Measurements from ENCODE around the gene HBEGF.
A peak's percentile ranks its signal among the peaks of the same experiment; 100 is the strongest.

HBEGF gene

DNA sequence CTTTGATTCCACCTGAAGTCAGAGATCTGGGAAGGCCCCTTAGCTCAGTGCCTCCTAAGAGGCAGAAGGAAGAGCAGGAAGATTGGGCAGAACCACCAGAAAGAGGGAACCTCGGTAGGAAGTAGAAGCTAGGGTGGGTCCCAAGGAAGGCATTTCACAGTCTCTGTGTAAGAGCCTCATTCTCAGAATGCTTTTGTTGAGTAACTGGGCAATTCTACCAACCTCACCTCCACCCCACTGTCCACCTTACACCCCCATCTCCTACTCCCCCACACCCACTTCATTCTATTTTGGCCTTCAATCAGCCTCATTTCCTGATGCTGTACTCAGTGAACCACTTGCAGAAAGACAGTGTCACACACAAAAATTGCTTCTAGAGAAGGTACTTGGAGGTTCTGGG, 3.5 kb downstream of the HBEGF start:
- peak; percentile 65 for DNase-seq (ENCODE audit: low read depth)
- TF ChIP-seq POLR2A (IDR thresholded peaks at IDR 0.05; ENCODE audit: extremely low read depth, insufficient read length): no peak
- TF ChIP-seq, protein P1, sequence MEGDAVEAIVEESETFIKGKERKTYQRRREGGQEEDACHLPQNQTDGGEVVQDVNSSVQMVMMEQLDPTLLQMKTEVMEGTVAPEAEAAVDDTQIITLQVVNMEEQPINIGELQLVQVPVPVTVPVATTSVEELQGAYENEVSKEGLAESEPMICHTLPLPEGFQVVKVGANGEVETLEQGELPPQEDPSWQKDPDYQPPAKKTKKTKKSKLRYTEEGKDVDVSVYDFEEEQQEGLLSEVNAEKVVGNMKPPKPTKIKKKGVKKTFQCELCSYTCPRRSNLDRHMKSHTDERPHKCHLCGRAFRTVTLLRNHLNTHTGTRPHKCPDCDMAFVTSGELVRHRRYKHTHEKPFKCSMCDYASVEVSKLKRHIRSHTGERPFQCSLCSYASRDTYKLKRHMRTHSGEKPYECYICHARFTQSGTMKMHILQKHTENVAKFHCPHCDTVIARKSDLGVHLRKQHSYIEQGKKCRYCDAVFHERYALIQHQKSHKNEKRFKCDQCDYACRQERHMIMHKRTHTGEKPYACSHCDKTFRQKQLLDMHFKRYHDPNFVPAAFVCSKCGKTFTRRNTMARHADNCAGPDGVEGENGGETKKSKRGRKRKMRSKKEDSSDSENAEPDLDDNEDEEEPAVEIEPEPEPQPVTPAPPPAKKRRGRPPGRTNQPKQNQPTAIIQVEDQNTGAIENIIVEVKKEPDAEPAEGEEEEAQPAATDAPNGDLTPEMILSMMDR (IDR thresholded peaks at IDR 0.05; ENCODE audit: low read depth, low read length): no peak
- TF ChIP-seq, protein P2, sequence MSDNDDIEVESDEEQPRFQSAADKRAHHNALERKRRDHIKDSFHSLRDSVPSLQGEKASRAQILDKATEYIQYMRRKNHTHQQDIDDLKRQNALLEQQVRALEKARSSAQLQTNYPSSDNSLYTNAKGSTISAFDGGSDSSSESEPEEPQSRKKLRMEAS (IDR thresholded peaks at IDR 0.05; ENCODE audit: low read depth, low read length): no peak
- peak overlapping the region; percentile 16 for H3K4me3 ChIP-seq (ENCODE audit: low read depth, low read length)

DNA sequence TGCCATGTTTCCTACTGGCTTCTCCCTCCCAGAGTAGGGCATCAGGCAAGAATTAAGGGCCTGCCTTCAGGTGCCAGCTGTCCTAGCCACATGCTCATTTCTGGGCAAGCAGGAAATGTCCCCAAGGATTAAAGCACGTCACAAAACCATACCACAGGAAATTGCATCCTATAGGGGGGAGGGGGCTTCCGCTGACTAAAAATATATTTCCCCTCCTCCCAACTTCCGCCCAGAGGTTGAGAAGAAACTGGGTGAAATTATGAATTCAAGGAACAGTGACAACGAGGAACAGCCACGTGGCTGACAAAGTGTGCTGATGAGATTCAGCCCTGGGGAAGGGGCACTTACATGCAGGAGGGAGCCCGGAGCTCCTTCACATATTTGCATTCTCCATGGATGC, 4.1 kb downstream of the HBEGF start:
- TF ChIP-seq, protein P2 (IDR thresholded peaks at IDR 0.05; ENCODE audit: low read depth, low read length): peak; percentile 96
- TF ChIP-seq MYC (IDR thresholded peaks at IDR 0.05; ENCODE audit: low read depth, low read length): peak; percentile 98
- TF ChIP-seq, protein P1 (IDR thresholded peaks at IDR 0.05; ENCODE audit: low read depth, low read length): no peak
- TF ChIP-seq POLR2A (IDR thresholded peaks at IDR 0.05; ENCODE audit: extremely low read depth, insufficient read length): no peak
- DNase-seq (ENCODE audit: low read depth): peak; percentile 95
- peak overlapping the region; percentile 40 for H3K4me3 ChIP-seq (ENCODE audit: low read depth, low read length)

DNA sequence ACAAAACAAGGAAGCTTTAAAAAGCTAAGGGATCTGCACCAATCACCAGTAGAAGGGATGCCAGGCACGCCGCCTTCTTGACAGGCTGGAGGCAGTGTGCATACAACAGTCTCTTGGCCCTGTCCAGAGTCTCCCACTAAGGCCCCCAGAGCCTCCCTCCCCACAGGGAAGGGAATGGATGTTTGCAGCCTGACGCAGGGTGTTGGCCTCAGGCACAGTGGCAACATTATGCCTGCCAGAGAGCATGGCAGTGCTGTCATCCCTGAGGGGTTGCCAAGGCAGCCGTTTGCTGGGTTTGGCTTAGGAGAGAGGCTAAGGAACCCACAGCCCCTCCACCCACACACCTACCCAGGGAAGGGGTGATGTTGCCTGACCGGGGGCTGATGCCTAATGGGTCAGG, 4.8 kb downstream of the HBEGF start:
- no peak for TF ChIP-seq POLR2A (IDR thresholded peaks at IDR 0.05; ENCODE audit: extremely low read depth, insufficient read length)
- no peak for TF ChIP-seq MYC (IDR thresholded peaks at IDR 0.05; ENCODE audit: low read depth, low read length)
- TF ChIP-seq, protein P2 (IDR thresholded peaks at IDR 0.05; ENCODE audit: low read depth, low read length): no peak
- TF ChIP-seq, protein P1 (IDR thresholded peaks at IDR 0.05; ENCODE audit: low read depth, low read length): no peak
- H3K4me3 ChIP-seq (ENCODE audit: low read depth, low read length): peak overlapping the region; percentile 40
- no peak for DNase-seq (ENCODE audit: low read depth)

DNA sequence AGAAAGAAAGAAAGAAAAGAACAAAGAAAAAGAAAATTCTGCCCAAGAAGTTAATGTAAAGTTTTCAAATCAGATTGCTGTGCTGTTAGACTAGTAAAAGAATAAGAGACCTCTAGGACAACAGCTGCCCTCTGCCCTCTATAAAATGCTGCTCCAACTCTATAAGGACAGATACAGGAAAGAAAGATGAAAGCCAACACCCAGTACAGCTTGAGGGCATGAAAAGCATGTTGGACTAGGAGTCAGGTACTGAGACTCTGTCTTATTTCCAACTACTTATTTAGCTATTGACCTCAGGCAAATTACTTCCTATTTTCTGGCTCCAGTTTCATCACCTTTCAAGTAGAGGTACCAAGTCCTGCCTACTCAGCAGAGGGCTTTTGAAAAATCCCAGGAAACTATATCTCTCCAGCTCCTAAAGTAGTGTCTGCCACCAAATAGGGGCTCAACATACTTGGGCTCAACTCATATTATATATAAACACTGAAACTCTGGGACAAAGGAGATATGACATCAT, 5.7 kb downstream of the HBEGF start:
- H3K4me3 ChIP-seq (ENCODE audit: low read depth, low read length): no peak overlapping the region
- TF ChIP-seq, protein P1 (IDR thresholded peaks at IDR 0.05; ENCODE audit: low read depth, low read length): no peak
- TF ChIP-seq, protein P2 (IDR thresholded peaks at IDR 0.05; ENCODE audit: low read depth, low read length): no peak
- no peak for DNase-seq (ENCODE audit: low read depth)

DNA sequence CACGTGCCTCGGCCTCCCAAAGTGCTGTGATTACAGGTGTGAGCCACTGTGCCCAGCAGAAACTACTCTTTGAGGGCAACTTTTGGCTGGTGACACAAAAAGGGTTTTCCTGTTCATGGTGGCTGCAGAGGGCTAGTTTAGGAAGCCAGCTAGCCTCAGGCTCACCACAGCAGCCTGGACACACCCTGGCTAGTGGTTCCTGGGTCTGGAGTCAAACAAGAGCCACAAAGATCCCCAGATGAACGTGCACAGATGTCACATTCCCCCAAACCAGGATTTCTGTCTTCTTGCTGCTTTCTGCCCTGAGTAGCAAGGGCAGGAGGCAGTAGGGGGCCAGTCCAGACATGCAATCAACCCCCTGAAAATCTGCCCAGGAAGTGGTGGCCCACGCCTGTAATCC, 6.8 kb downstream of the HBEGF start:
- no peak overlapping the region for H3K4me3 ChIP-seq (ENCODE audit: low read depth, low read length)
- DNase-seq (ENCODE audit: low read depth): no peak
- TF ChIP-seq, protein P1 (IDR thresholded peaks at IDR 0.05; ENCODE audit: low read depth, low read length): no peak
- TF ChIP-seq MYC (IDR thresholded peaks at IDR 0.05; ENCODE audit: low read depth, low read length) (no peak), POLR2A (IDR thresholded peaks at IDR 0.05; ENCODE audit: extremely low read depth, insufficient read length) (no peak)
- TF ChIP-seq, protein P2 (IDR thresholded peaks at IDR 0.05; ENCODE audit: low read depth, low read length): no peak

DNA sequence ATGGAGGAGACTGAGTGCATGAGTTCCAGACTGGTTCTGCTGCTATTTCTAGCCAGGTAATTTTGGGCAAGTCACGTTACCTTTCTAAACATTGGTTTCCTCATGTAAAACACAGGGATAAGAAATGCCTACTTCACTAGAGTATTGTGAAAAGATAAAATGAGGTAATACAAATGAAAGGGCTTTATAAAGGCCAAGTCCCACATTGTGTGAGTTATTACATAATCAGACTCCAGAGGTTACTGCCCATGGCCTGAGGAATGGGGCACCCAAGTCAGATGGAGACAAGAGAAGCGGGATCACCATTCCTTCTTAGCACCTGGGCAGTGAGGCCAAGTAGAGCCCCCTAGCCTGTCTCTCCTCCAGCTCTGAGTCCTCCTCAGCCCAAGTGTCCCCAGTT, 7.5 kb downstream of the HBEGF start:
- no peak overlapping the region for H3K4me3 ChIP-seq (ENCODE audit: low read depth, low read length)
- TF ChIP-seq, protein P2 (IDR thresholded peaks at IDR 0.05; ENCODE audit: low read depth, low read length): no peak
- TF ChIP-seq MYC (IDR thresholded peaks at IDR 0.05; ENCODE audit: low read depth, low read length) (no peak), POLR2A (IDR thresholded peaks at IDR 0.05; ENCODE audit: extremely low read depth, insufficient read length) (no peak)
- TF ChIP-seq, protein P1 (IDR thresholded peaks at IDR 0.05; ENCODE audit: low read depth, low read length): no peak
- no peak for DNase-seq (ENCODE audit: low read depth)
